OCI-M1 (cell line): Measurements from ENCODE around the gene TMEM151A.

ENCODE experiments used
- DNase-seq: peaks from one replicate; lab custom pipeline; 2025; lab: John Stamatoyannopoulos, UW

Gene TMEM151A

GRCh38 chr11:66336234-66337102 is 44.8 kb downstream of the TMEM151A start, which contains the start of gene RIN1:
TSS of gene RIN1 (minus strand) at chr11:66336434. CDS start at chr11:66336402, 32 bp downstream.
- peak; percentile 71 for DNase-seq

- DNase-seq = no peak
These were observed 45.6 kb downstream of the TMEM151A start for GRCh38 chr11:66337103-66337899.

GRCh38 chr11:66338276-66339161 is 46.8 kb downstream of the TMEM151A start:
- DNase-seq = no peak

- DNase-seq = no peak
These were observed 47.5 kb downstream of the TMEM151A start for GRCh38 chr11:66339162-66339675.

- no peak for DNase-seq
These were observed 48.2 kb downstream of the TMEM151A start for GRCh38 chr11:66339686-66340483.

- no peak for DNase-seq
These were observed 49.2 kb downstream of the TMEM151A start for GRCh38 chr11:66340596-66341501.

GRCh38 chr11:66341502-66342126 is 49.9 kb downstream of the TMEM151A start:
- DNase-seq = no peak

GRCh38 chr11:66343176-66343575 is 51.5 kb downstream of the TMEM151A start:
- no peak for DNase-seq

- DNase-seq = peak; percentile 97
These were observed 53.0 kb downstream of the TMEM151A start, which contains the start of gene BRMS1 for GRCh38 chr11:66344550-66345315. TSS of gene BRMS1 (minus strand) at chr11:66345104. CDS start at chr11:66342234, 2,870 bp downstream.

GRCh38 chr11:66345316-66345649 is 53.6 kb downstream of the TMEM151A start:
- DNase-seq = no peak
